Stomach (tissue), 9 donors: Measurements from ENCODE around the gene MMD2. TPM values are rescaled to one million over a fixed set of nuclear protein-coding genes. Genes with fewer than 3 reads are reported as not detected.
"Not testable (repeated sequence)": the region's sequence is repeated elsewhere in the genome, so short reads cannot be mapped to it uniquely, and the experiment has no call there.

Experiments
- DNase-seq, 2 donors: peaks; one replicate each; pipeline versions ENCODE4 v3.0.0 to v3.0.0-alpha.2; 2013 to 2019
- H3K27ac ChIP-seq, 5 donors: fragments of 200-600 bp in 4 of 5; sonication (generic) in 4 of 5; one replicate each; pipeline ENCODE4 v1.5.1; 2013 to 2019; ENCODE audit warnings: mild to moderate bottlenecking in 1 of 5, moderate library complexity in 1 of 5
- H3K27me3 ChIP-seq, 3 donors: fragments of 200-600 bp; sonication (generic); one replicate each; pipeline ENCODE4 v1.5.1; 2017 to 2019; ENCODE audit warnings: mixed run types in 1 of 3
- H3K36me3 ChIP-seq, 4 donors: fragments of 200-600 bp; sonication (generic); 1 replicate in 3 of 4; 2 replicates in 1 of 4; pipeline ENCODE4 v1.5.1; 2016 to 2019
- H3K4me1 ChIP-seq, 4 donors: fragments of 200-600 bp; sonication (generic); one replicate each; pipeline ENCODE4 v1.5.1; 2016 to 2019
- H3K4me3 ChIP-seq, 4 donors: fragments of 200-600 bp; sonication (generic) in 3 of 4; one replicate each; pipeline ENCODE4 v1.5.1; 2016 to 2019; ENCODE audit warnings: mild to moderate bottlenecking in 1 of 4
- H3K9me3 ChIP-seq, 4 donors: fragments of 200-600 bp; sonication (generic); one replicate each; pipeline ENCODE4 v1.5.1; 2016 to 2019
- CTCF ChIP-seq, 7 experiments: fragments of 450-650 bp in 4 of 7; fragments of 200-600 bp in 3 of 7; sonication (generic) in 3 of 7; IDR thresholded peaks; one replicate each; pipeline ENCODE4 v1.5.1; 2016 to 2019; ENCODE audit warnings: antibody characterized with exemption in 7 of 7, control low read depth in 2 of 7, mild to moderate bottlenecking in 1 of 7
- EP300 ChIP-seq: sonication (generic); formaldehyde crosslinking; IDR thresholded peaks from one replicate; pipeline ENCODE4 v1.6.1; 2017; ENCODE audit warnings: antibody characterized with exemption
- POLR2A ChIP-seq, 4 donors: fragments of 450-650 bp; IDR thresholded peaks; one replicate each; pipeline ENCODE4 v1.6.1; 2016; ENCODE audit warnings: antibody characterized with exemption in 4 of 4, control low read depth in 2 of 4, mild to moderate bottlenecking in 1 of 4, moderate library complexity in 1 of 4
- POLR2AphosphoS5 ChIP-seq, 3 donors: sonication (generic); formaldehyde crosslinking; IDR thresholded peaks; one replicate each; pipeline ENCODE4 v1.6.1; 2016; ENCODE audit warnings: antibody characterized with exemption in 3 of 3
- WGBS, 5 donors: extraction: QIAGEN DNeasy Blood & Tissue Kit in 3 of 5; methylation state at CpG; one replicate each; pipeline versions ENCODE4 v1.1.5 to v1.1.7; 2013 to 2018; 5-methylcytosine and 5-hydroxymethylcytosine counted together
- intact Hi-C: fragments of 100-400 bp; cut with DNase I; formaldehyde crosslinking; loops from one replicate; pipeline ENCODE4 v1.15.1; 2023; ENCODE audit warnings: low total_unique reads
- polyA plus RNA-seq, 3 donors: library from polyadenylated mRNA; stranded (reverse); fragments of 200-250 nt; gene quantifications; one replicate each; pipeline ENCODE4 v1.2.3, GENCODE V29; 2013
- total RNA-seq, 5 donors: library from RNA; depleted of rRNA; stranded (reverse); fragments of >200 nt; gene quantifications; one replicate each; pipeline versions ENCODE4 v1.1.0 to v1.2.3, GENCODE V29; 2014 to 2016
- donor health status: healthy with polysubstance abuse.
- donor health status: Bipolar disorder and iron deficiency.
- donor health status: healthy.

Gene MMD2
- total and polyA plus RNA-seq, 8 donors = not detected

- intact Hi-C loops = no loop called here
- TF ChIP-seq POLR2AphosphoS5 (IDR thresholded peaks at IDR 0.05) = no peak
- no peak for TF ChIP-seq POLR2A (IDR thresholded peaks at IDR 0.05)
- no peak overlapping the region for H3K27ac ChIP-seq
- no peak overlapping the region for H3K4me3 ChIP-seq
- no peaks in the 10 kb centered on the region for H3K36me3 ChIP-seq
- peaks cover 0 to 18% (median 10%) of the 10 kb centered on the region in 4 donors for H3K9me3 ChIP-seq
- H3K27me3 ChIP-seq = peaks cover 0 to 4% (median 0%) of the 10 kb centered on the region in 3 donors
- no peak for DNase-seq
- no peaks in the 10 kb centered on the region for H3K4me1 ChIP-seq
- 82 to 90% (median 84%) methylated on average over 11 of the region's 11 CpGs for WGBS, 5 donors
These were observed 63.2 kb downstream of the MMD2 start for GRCh38 chr7:4895766-4896165.

GRCh38 chr7:4894482-4894881, 64.5 kb downstream of the MMD2 start:
- TF ChIP-seq CTCF (IDR thresholded peaks at IDR 0.05) (no peak), POLR2AphosphoS5 (IDR thresholded peaks at IDR 0.05) (no peak), POLR2A (IDR thresholded peaks at IDR 0.05) (no peak), EP300 (no peak)
- no peak overlapping the region for H3K27ac ChIP-seq
- intact Hi-C loops = no loop called here
- H3K9me3 ChIP-seq = peaks cover 0 to 18% (median 10%) of the 10 kb centered on the region in 4 donors
- peaks cover 0 to 3% (median 0%) of the 10 kb centered on the region in 3 donors for H3K27me3 ChIP-seq
- no peaks in the 10 kb centered on the region for H3K36me3 ChIP-seq
- H3K4me3 ChIP-seq = no peak overlapping the region
- DNase-seq = no peak
- no peaks in the 10 kb centered on the region for H3K4me1 ChIP-seq
- WGBS, 5 donors = 83 to 94% (median 85%) methylated on average over 9 of the region's 9 CpGs

GRCh38 chr7:4893929-4894475, 65.0 kb downstream of the MMD2 start:
- Histone ChIP-seq H3K4me3 (no peak overlapping the region), H3K27me3 (peaks cover 0 to 6% (median 0%) of the 10 kb centered on the region in 3 donors), H3K4me1 (no peaks in the 10 kb centered on the region), H3K36me3 (no peaks in the 10 kb centered on the region), H3K27ac (no peak overlapping the region), H3K9me3 (peaks cover 0 to 18% (median 10%) of the 10 kb centered on the region in 4 donors)
- 76 to 87% (median 82%) methylated on average over 8 of the region's 8 CpGs for WGBS, 5 donors
- intact Hi-C loops = no loop called here
- DNase-seq = no peak
- TF ChIP-seq CTCF (IDR thresholded peaks at IDR 0.05) (no peak), POLR2A (IDR thresholded peaks at IDR 0.05) (no peak), EP300 (no peak), POLR2AphosphoS5 (IDR thresholded peaks at IDR 0.05) (no peak)

- H3K27ac ChIP-seq, H3K27me3 ChIP-seq, H3K4me3 ChIP-seq, H3K36me3 ChIP-seq, H3K4me1 ChIP-seq, intact Hi-C loops, DNase-seq: not testable (repeated sequence)
- 70 to 82% (median 71%) methylated on average over 4 of the region's 4 CpGs for WGBS, 5 donors
- peaks cover 0 to 13% (median 9%) of the 10 kb centered on the region in 4 donors for H3K9me3 ChIP-seq
These were observed 65.8 kb downstream of the MMD2 start for GRCh38 chr7:4893188-4893587.

GRCh38 chr7:4891522-4891921, 67.5 kb downstream of the MMD2 start:
- WGBS, 5 donors = 43 to 78% (median 66%) methylated on average over 2 of the region's 2 CpGs
- H3K4me3 ChIP-seq, H3K27me3 ChIP-seq, H3K27ac ChIP-seq, H3K4me1 ChIP-seq, DNase-seq, intact Hi-C loops, H3K36me3 ChIP-seq: not testable (repeated sequence)
- H3K9me3 ChIP-seq = peaks cover 0 to 13% (median 9%) of the 10 kb centered on the region in 4 donors

GRCh38 chr7:4889682-4890081, 69.3 kb downstream of the MMD2 start:
- 22 to 50% (median 30%) methylated on average over 1 of the region's 1 CpG for WGBS, 5 donors
- Histone ChIP-seq H3K4me1 (no peaks in the 10 kb centered on the region), H3K27ac (no peak overlapping the region), H3K27me3 (peaks cover 0 to 9% (median 0%) of the 10 kb centered on the region in 3 donors), H3K9me3 (peaks cover 0 to 13% (median 8%) of the 10 kb centered on the region in 4 donors), H3K36me3 (no peaks in the 10 kb centered on the region), H3K4me3 (no peak overlapping the region)
- intact Hi-C loops = no loop called here
- no peak for DNase-seq
- TF ChIP-seq CTCF (IDR thresholded peaks at IDR 0.05) = no peak
- no peak for TF ChIP-seq POLR2AphosphoS5 (IDR thresholded peaks at IDR 0.05)
- no peak for TF ChIP-seq POLR2A (IDR thresholded peaks at IDR 0.05)
- TF ChIP-seq EP300 = no peak
